ENCODE measurements around the gene ZBED2.

- TF ChIP-seq CTCF (IDR thresholded peaks at IDR 0.05) = no peak
- TF ChIP-seq POLR2A (IDR thresholded peaks at IDR 0.05) = no peak
These were observed 5.6 kb downstream of the ZBED2 start for GRCh38 chr3:111589303-111590142.
